ENCODE data around the gene TOGARAM2. TPM values are rescaled to one million over a fixed set of nuclear protein-coding genes. Genes with fewer than 3 reads are reported as not detected.

TOGARAM2 gene
- total RNA-seq, 1 donor from 2014 or later, result 5.8 TPM

GRCh38 chr2:29060441-29060840 is 79.3 kb downstream of the TOGARAM2 start:
- intact Hi-C loops (cut with micrococcal nuclease), result no loop called here
- H3K27me3 Mint-ChIP-seq (ENCODE audit: insufficient read depth), result no peaks in the 10 kb centered on the region
- no peak overlapping the region for H3K4me3 Mint-ChIP-seq
- H3K27ac Mint-ChIP-seq, result no peak overlapping the region
- no peaks in the 10 kb centered on the region for H3K36me3 Mint-ChIP-seq (ENCODE audit: low read depth)
- DNase-seq (ENCODE audit: low spot score), result no peak
- H3K4me1 Mint-ChIP-seq (ENCODE audit: low read depth), result peaks cover 8% of the 10 kb centered on the region
- no peaks in the 10 kb centered on the region for H3K9me3 Mint-ChIP-seq

- intact Hi-C loops (cut with micrococcal nuclease), result no loop called here
- H3K4me1 Mint-ChIP-seq (ENCODE audit: low read depth), result peaks cover 8% of the 10 kb centered on the region
Measured at GRCh38 chr2:29061176-29061575, 80.1 kb downstream of the TOGARAM2 start.

GRCh38 chr2:29061616-29062015 is 80.5 kb downstream of the TOGARAM2 start:
- no peak overlapping the region for H3K27ac Mint-ChIP-seq
- intact Hi-C loops (cut with micrococcal nuclease), result no loop called here

More at GRCh38 chr2:29061176-29061575, 80.1 kb downstream of the TOGARAM2 start:
- Mint-ChIP-seq H3K4me3 (no peak overlapping the region), H3K27ac (no peak overlapping the region), H3K27me3 (ENCODE audit: insufficient read depth) (no peaks in the 10 kb centered on the region), H3K9me3 (no peaks in the 10 kb centered on the region), H3K36me3 (ENCODE audit: low read depth) (no peaks in the 10 kb centered on the region)
- DNase-seq (ENCODE audit: low spot score), result no peak

GRCh38 chr2:29062371-29062770 is 81.3 kb downstream of the TOGARAM2 start:
- H3K27me3 Mint-ChIP-seq (ENCODE audit: insufficient read depth), result no peaks in the 10 kb centered on the region
- intact Hi-C loops (cut with micrococcal nuclease), result no loop called here
- no peaks in the 10 kb centered on the region for H3K36me3 Mint-ChIP-seq (ENCODE audit: low read depth)
- H3K4me1 Mint-ChIP-seq (ENCODE audit: low read depth), result peaks cover 12% of the 10 kb centered on the region
- no peak overlapping the region for H3K27ac Mint-ChIP-seq
- H3K9me3 Mint-ChIP-seq, result no peaks in the 10 kb centered on the region
- H3K4me3 Mint-ChIP-seq, result no peak overlapping the region
- DNase-seq (ENCODE audit: low spot score), result no peak

More at GRCh38 chr2:29061616-29062015, 80.5 kb downstream of the TOGARAM2 start:
- no peak overlapping the region for H3K4me3 Mint-ChIP-seq
- no peak for DNase-seq (ENCODE audit: low spot score)
- H3K36me3 Mint-ChIP-seq (ENCODE audit: low read depth), result no peaks in the 10 kb centered on the region
- H3K9me3 Mint-ChIP-seq, result no peaks in the 10 kb centered on the region
- no peaks in the 10 kb centered on the region for H3K27me3 Mint-ChIP-seq (ENCODE audit: insufficient read depth)
- peaks cover 12% of the 10 kb centered on the region for H3K4me1 Mint-ChIP-seq (ENCODE audit: low read depth)

- Mint-ChIP-seq H3K9me3 (no peaks in the 10 kb centered on the region), H3K27ac (no peak overlapping the region), H3K27me3 (ENCODE audit: insufficient read depth) (no peaks in the 10 kb centered on the region), H3K36me3 (ENCODE audit: low read depth) (no peaks in the 10 kb centered on the region), H3K4me1 (ENCODE audit: low read depth) (peaks cover 12% of the 10 kb centered on the region), H3K4me3 (no peak overlapping the region)
- intact Hi-C loops (cut with micrococcal nuclease), result no loop called here
- no peak for DNase-seq (ENCODE audit: low spot score)
Measured at GRCh38 chr2:29063056-29063455, 82.0 kb downstream of the TOGARAM2 start.

- Mint-ChIP-seq H3K9me3 (no peaks in the 10 kb centered on the region), H3K27ac (no peak overlapping the region), H3K4me3 (no peak overlapping the region), H3K36me3 (ENCODE audit: low read depth) (no peaks in the 10 kb centered on the region), H3K27me3 (ENCODE audit: insufficient read depth) (no peaks in the 10 kb centered on the region), H3K4me1 (ENCODE audit: low read depth) (peaks cover 12% of the 10 kb centered on the region)
- DNase-seq (ENCODE audit: low spot score), result no peak
- intact Hi-C loops (cut with micrococcal nuclease), result no loop called here
Measured at GRCh38 chr2:29063646-29064345, 82.7 kb downstream of the TOGARAM2 start.

GRCh38 chr2:29064346-29064715 is 83.2 kb downstream of the TOGARAM2 start:
- Mint-ChIP-seq H3K36me3 (ENCODE audit: low read depth) (no peaks in the 10 kb centered on the region), H3K27me3 (ENCODE audit: insufficient read depth) (no peaks in the 10 kb centered on the region), H3K27ac (no peak overlapping the region), H3K9me3 (no peaks in the 10 kb centered on the region), H3K4me3 (no peak overlapping the region), H3K4me1 (ENCODE audit: low read depth) (peaks cover 12% of the 10 kb centered on the region)
- intact Hi-C loops (cut with micrococcal nuclease), result no loop called here
- DNase-seq (ENCODE audit: low spot score), result no peak

GRCh38 chr2:29064746-29065067 is 83.6 kb downstream of the TOGARAM2 start:
- Mint-ChIP-seq H3K9me3 (no peaks in the 10 kb centered on the region), H3K4me3 (no peak overlapping the region), H3K36me3 (ENCODE audit: low read depth) (no peaks in the 10 kb centered on the region), H3K4me1 (ENCODE audit: low read depth) (peaks cover 8% of the 10 kb centered on the region), H3K27me3 (ENCODE audit: insufficient read depth) (no peaks in the 10 kb centered on the region), H3K27ac (no peak overlapping the region)
- DNase-seq (ENCODE audit: low spot score), result no peak
- intact Hi-C loops (cut with micrococcal nuclease), result no loop called here

GRCh38 chr2:29065068-29065811 is 84.1 kb downstream of the TOGARAM2 start:
- Mint-ChIP-seq H3K4me3 (no peak overlapping the region), H3K9me3 (no peaks in the 10 kb centered on the region), H3K27me3 (ENCODE audit: insufficient read depth) (no peaks in the 10 kb centered on the region), H3K4me1 (ENCODE audit: low read depth) (peaks cover 5% of the 10 kb centered on the region), H3K27ac (no peak overlapping the region), H3K36me3 (ENCODE audit: low read depth) (no peaks in the 10 kb centered on the region)
- intact Hi-C loops (cut with micrococcal nuclease), result no loop called here
- no peak for DNase-seq (ENCODE audit: low spot score)

- DNase-seq (ENCODE audit: low spot score), result no peak
- H3K36me3 Mint-ChIP-seq (ENCODE audit: low read depth), result no peaks in the 10 kb centered on the region
- H3K27me3 Mint-ChIP-seq (ENCODE audit: insufficient read depth), result no peaks in the 10 kb centered on the region
Measured at GRCh38 chr2:29066271-29066860, 85.3 kb downstream of the TOGARAM2 start.

GRCh38 chr2:29066997-29067605 is 86.0 kb downstream of the TOGARAM2 start:
- H3K27me3 Mint-ChIP-seq (ENCODE audit: insufficient read depth), result no peaks in the 10 kb centered on the region
- H3K36me3 Mint-ChIP-seq (ENCODE audit: low read depth), result no peaks in the 10 kb centered on the region
- no peaks in the 10 kb centered on the region for H3K9me3 Mint-ChIP-seq
- H3K27ac Mint-ChIP-seq, result no peak overlapping the region
- no peak overlapping the region for H3K4me3 Mint-ChIP-seq
- DNase-seq (ENCODE audit: low spot score), result no peak
- peaks cover 5% of the 10 kb centered on the region for H3K4me1 Mint-ChIP-seq (ENCODE audit: low read depth)
- intact Hi-C loops (cut with micrococcal nuclease), result no loop called here

More at GRCh38 chr2:29066271-29066860, 85.3 kb downstream of the TOGARAM2 start:
- Mint-ChIP-seq H3K27ac (no peak overlapping the region), H3K4me1 (ENCODE audit: low read depth) (peaks cover 5% of the 10 kb centered on the region), H3K9me3 (no peaks in the 10 kb centered on the region), H3K4me3 (no peak overlapping the region)
- intact Hi-C loops (cut with micrococcal nuclease), result no loop called here

GRCh38 chr2:29068513-29068912 is 87.4 kb downstream of the TOGARAM2 start:
- Mint-ChIP-seq H3K27me3 (ENCODE audit: insufficient read depth) (peaks cover 3% of the 10 kb centered on the region), H3K4me1 (ENCODE audit: low read depth) (peaks cover 5% of the 10 kb centered on the region), H3K9me3 (no peaks in the 10 kb centered on the region), H3K36me3 (ENCODE audit: low read depth) (no peaks in the 10 kb centered on the region), H3K4me3 (no peak overlapping the region), H3K27ac (no peak overlapping the region)
- DNase-seq (ENCODE audit: low spot score), result no peak
- intact Hi-C loops (cut with micrococcal nuclease), result no loop called here

- no peaks in the 10 kb centered on the region for H3K9me3 Mint-ChIP-seq
- H3K4me1 Mint-ChIP-seq (ENCODE audit: low read depth), result peaks cover 5% of the 10 kb centered on the region
- H3K27me3 Mint-ChIP-seq (ENCODE audit: insufficient read depth), result peaks cover 3% of the 10 kb centered on the region
- H3K4me3 Mint-ChIP-seq, result no peak overlapping the region
- no peak for DNase-seq (ENCODE audit: low spot score)
- no peak overlapping the region for H3K27ac Mint-ChIP-seq
- intact Hi-C loops (cut with micrococcal nuclease), result no loop called here
- H3K36me3 Mint-ChIP-seq (ENCODE audit: low read depth), result no peaks in the 10 kb centered on the region
Measured at GRCh38 chr2:29070526-29070925, 89.4 kb downstream of the TOGARAM2 start.
